ENCODE results near the gene RAB33B. TPM values are rescaled to one million over a fixed set of nuclear protein-coding genes. Genes with fewer than 3 reads are reported as not detected.

RAB33B gene
- total and polyA plus RNA-seq, 10 of the 15 experiments (the other 5 are each of a cell fraction or from before 2014, with no cell fraction given), result 3.2 to 10.7 (median 7.5) TPM

DNA sequence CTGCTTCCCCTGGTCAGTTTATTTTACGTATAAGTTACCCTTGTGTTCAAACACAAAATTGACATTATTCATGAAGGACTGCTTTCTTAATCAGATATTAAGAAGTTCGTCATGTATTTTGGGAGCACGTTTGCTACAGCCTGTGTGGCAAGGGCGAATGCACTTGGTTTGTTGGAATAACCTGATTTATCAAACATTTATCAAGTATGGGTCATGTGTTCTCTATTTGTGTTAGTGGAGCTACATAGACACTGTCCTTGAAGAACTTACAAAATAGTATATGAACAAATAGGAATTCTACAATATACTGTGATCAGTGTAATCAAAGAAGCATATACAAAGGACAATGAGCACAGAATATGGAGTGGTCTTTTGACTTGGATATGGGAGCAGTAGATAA is 22.4 kb downstream of the RAB33B start:
- no peak overlapping the region for H3K4me3 ChIP-seq
- no peak overlapping the region for H2AFZ ChIP-seq (ENCODE audit: control insufficient read depth, low read depth, low read length)
- no peak for DNase-seq (ENCODE audit: low read depth, low spot score)
- H3K9me3 ChIP-seq (replicated peaks; ENCODE audit: control insufficient read depth, insufficient read depth, low read length), result no peaks in the 10 kb centered on the region; the same call in none of the 3 replicates
- TF ChIP-seq CHD1 (IDR thresholded peaks at IDR 0.05; ENCODE audit: low read depth, low read length) (no peak), ETV6 (conservative IDR thresholded peaks at IDR 0.05 in 1 of 2, IDR thresholded peaks at IDR 0.05 in 1 of 2; ENCODE audit: borderline replicate concordance in 1 of 2, low read depth in 1 of 2) (no peak), CHD4 (IDR thresholded peaks at IDR 0.05) (no peak), TAF1 (IDR thresholded peaks at IDR 0.05; ENCODE audit: borderline replicate concordance, low read depth, low read length) (no peak), PAX8 (IDR thresholded peaks at IDR 0.05) (no peak), BCL11A (IDR thresholded peaks at IDR 0.05; ENCODE audit: low read depth, low read length) (no peak), KAT2A (conservative IDR thresholded peaks at IDR 0.05; ENCODE audit: control insufficient read depth, low read depth, low read length) (no peak), MYB (IDR thresholded peaks at IDR 0.05; ENCODE audit: borderline replicate concordance, low read depth, low read length) (no peak)
- TF ChIP-seq, protein P1, sequence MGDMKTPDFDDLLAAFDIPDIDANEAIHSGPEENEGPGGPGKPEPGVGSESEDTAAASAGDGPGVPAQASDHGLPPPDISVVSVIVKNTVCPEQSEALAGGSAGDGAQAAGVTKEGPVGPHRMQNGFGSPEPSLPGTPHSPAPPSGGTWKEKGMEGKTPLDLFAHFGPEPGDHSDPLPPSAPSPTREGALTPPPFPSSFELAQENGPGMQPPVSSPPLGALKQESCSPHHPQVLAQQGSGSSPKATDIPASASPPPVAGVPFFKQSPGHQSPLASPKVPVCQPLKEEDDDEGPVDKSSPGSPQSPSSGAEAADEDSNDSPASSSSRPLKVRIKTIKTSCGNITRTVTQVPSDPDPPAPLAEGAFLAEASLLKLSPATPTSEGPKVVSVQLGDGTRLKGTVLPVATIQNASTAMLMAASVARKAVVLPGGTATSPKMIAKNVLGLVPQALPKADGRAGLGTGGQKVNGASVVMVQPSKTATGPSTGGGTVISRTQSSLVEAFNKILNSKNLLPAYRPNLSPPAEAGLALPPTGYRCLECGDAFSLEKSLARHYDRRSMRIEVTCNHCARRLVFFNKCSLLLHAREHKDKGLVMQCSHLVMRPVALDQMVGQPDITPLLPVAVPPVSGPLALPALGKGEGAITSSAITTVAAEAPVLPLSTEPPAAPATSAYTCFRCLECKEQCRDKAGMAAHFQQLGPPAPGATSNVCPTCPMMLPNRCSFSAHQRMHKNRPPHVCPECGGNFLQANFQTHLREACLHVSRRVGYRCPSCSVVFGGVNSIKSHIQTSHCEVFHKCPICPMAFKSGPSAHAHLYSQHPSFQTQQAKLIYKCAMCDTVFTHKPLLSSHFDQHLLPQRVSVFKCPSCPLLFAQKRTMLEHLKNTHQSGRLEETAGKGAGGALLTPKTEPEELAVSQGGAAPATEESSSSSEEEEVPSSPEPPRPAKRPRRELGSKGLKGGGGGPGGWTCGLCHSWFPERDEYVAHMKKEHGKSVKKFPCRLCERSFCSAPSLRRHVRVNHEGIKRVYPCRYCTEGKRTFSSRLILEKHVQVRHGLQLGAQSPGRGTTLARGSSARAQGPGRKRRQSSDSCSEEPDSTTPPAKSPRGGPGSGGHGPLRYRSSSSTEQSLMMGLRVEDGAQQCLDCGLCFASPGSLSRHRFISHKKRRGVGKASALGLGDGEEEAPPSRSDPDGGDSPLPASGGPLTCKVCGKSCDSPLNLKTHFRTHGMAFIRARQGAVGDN (IDR thresholded peaks at IDR 0.05), result no peak
- ChIA-PET CTCF (interaction anchor here (1.0 to 1.8 kb wide), 2 partner anchors 12 to 17 kb away, joined by 3 to 4 read pairs; no protein-coding TSS in a partner anchor), POLR2A (no interaction called here), RAD21 (ENCODE audit: unreplicated experiment) (no interaction called here), SMC1A (ENCODE audit: uncharacterized antibody, unreplicated experiment) (interaction anchor here (1.2 to 1.7 kb wide), 2 partner anchors 10 to 14 kb away, joined by 4 to 5 read pairs; no protein-coding TSS in a partner anchor)
- ATAC-seq, result no peak
- intact Hi-C loops (cut with micrococcal nuclease; ENCODE audit: unreplicated experiment) (no loop called here), in situ Hi-C loops (cut with MboI) (no loop called here)
- H3K4me1 ChIP-seq (ENCODE audit: control insufficient read depth, insufficient read depth, low read length), result no peaks in the 10 kb centered on the region
- FAIRE-seq, result no peak
- H3K27ac ChIP-seq (ENCODE audit: control insufficient read depth, insufficient read depth), result no peak overlapping the region
- peaks cover 0 to 7% of the 10 kb centered on the region in 2 experiments; a peak in 2 of 4 replicates for H3K36me3 ChIP-seq (ENCODE audit: control insufficient read depth in 2 of 2, insufficient read depth in 2 of 2, low read length in 1 of 2)
- no peak overlapping the region for H3K4me2 ChIP-seq (ENCODE audit: control insufficient read depth, insufficient read depth)
- no TSS peak for BruUV-seq (replicated peaks)
- H3K9ac ChIP-seq (ENCODE audit: control insufficient read depth, insufficient read depth, low read length), result no peak overlapping the region
- WGBS (ENCODE audit: insufficient coverage, insufficient replicate concordance, low lambda C conversion rate, missing lambda C conversion rate), result 97% methylated on average over 4 of the region's 4 CpGs
- no peaks in the 10 kb centered on the region for H4K20me1 ChIP-seq (ENCODE audit: control insufficient read depth, insufficient read depth)
- H3K27me3 ChIP-seq (replicated peaks in 1 of 2; ENCODE audit: control insufficient read depth in 2 of 2, insufficient read depth in 2 of 2, low read length in 1 of 2), result no peaks in the 10 kb centered on the region
- no peaks in the 10 kb centered on the region for H3K79me2 ChIP-seq (ENCODE audit: control insufficient read depth, insufficient read depth, low read length)

All from GM12878 (cell line).